Activated naive CD4-positive, alpha-beta T cell treated with anti-CD3 and anti-CD28 coated beads for 36 hours (primary cell): ENCODE measurements around the gene PC. TPM values are rescaled to one million over a fixed set of nuclear protein-coding genes. Genes with fewer than 3 reads are reported as not detected.

Source experiments
- CTCF ChIA-PET: fragments of 350-600 bp; sonication (Branson Sonifier 250); formaldehyde crosslinking; loops from one replicate; lab custom pipeline; 2021; ENCODE audit warnings: antibody characterized with exemption; lab: Charles Lee
- DNase-seq: peaks from one replicate; pipeline ENCODE4 v3.0.0-alpha.2; 2020
- H3K27ac Mint-ChIP-seq: one replicate; pipeline ENCODE4 v1.8.0; 2021; ENCODE audit warnings: mild to moderate bottlenecking, mixed read lengths
- H3K27me3 Mint-ChIP-seq: one replicate; pipeline ENCODE4 v1.8.0; 2021; ENCODE audit warnings: low read depth, mixed read lengths
- H3K36me3 Mint-ChIP-seq: one replicate; pipeline ENCODE4 v1.8.0; 2021; ENCODE audit warnings: low read depth, mixed read lengths
- H3K4me1 Mint-ChIP-seq: one replicate; pipeline ENCODE4 v1.8.0; 2021; ENCODE audit warnings: low read depth, mixed read lengths
- H3K4me3 Mint-ChIP-seq: one replicate; pipeline ENCODE4 v1.8.0; 2021; ENCODE audit warnings: mild to moderate bottlenecking, moderate library complexity, mixed read lengths
- H3K9me3 Mint-ChIP-seq: one replicate; pipeline ENCODE4 v1.8.0; 2021; ENCODE audit warnings: mixed read lengths
- intact Hi-C: fragments of 100-400 bp; cut with micrococcal nuclease; formaldehyde crosslinking; loops from one replicate; pipeline ENCODE4 v1.15.1; 2023
- total RNA-seq, 2 experiments: library from RNA; stranded (reverse); gene quantifications; one replicate each; pipeline ENCODE4 v1.2.3, GENCODE V29; 2021

Gene PC
- total RNA-seq, 2 experiments from 2014 or later: 8.0 to 9.4 TPM

DNA sequence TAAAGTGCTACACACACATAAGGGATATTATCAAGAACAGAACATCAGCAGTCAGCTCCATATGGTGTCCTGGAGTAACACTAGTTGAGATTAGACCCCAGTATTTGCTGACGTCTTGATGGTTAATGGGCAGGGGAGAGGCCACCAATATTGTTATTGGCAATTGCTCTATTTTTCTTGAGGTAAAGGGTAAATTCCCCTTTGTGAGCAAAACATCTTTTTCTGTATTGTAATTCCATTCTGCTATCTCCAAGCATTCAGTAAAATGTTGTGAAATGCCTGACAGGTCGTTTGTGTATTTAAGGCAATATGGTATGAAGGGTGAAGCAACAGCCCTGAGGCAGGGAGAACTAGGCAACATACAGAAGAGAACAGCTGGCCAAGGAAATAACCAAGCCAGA lies 21.9 kb downstream of the PC start:
- CTCF ChIA-PET: interaction anchor here (0.6 to 0.7 kb wide), 2 partner anchors 12 to 1205 kb away, joined by 3 read pairs; no protein-coding TSS in a partner anchor

DNA sequence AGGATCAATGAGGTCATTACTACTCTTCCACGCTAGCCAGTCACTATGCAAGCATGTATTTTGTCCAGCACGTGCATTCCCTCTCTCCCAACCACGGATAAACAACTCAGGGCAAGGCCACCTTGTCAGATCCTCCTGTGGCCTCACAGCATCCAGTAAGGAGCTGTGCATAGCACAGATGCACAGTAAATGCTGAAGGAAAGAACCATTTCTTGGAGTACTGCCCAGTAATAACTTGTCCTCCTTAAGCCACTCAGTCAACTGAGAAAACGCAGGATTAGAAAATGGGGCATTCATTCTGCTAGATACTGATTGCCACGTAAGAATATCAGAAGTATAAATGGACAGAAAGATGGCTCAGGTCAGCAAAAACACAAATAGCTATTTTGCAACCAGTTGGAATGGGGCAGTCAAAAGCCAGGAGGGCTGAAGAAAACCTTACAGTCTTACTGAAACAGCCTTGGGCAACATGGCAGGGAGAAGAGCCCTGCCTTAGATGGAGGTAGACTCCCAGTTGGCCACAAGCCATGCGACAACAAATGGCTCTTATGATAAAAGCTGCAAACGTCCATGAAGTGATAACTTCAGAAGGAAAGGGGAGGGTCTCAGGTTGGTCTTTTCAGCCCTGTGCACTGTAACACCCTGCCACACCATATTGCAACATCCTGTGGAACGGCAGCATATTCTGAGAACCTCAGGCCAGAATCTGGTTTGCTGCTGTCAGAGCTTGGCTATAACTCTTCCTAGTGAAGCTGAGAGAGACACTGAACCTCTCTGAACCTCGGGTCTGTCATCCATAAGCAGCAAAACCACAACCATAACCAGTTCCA lies 23.0 kb downstream of the PC start:
- Mint-ChIP-seq H3K27me3 (no peaks in the 10 kb centered on the region), H3K36me3 (no peaks in the 10 kb centered on the region), H3K4me3 (no peak overlapping the region), H3K9me3 (no peaks in the 10 kb centered on the region), H3K27ac (no peak overlapping the region), H3K4me1 (no peaks in the 10 kb centered on the region)
- intact Hi-C loops: no loop called here
- CTCF ChIA-PET: interaction anchor here (0.6 to 0.7 kb wide), 4 partner anchors 87 to 1879 kb away, joined by 3 to 6 read pairs (median 4); no protein-coding TSS in a partner anchor
- no peak for DNase-seq

More for the DNA sequence above, 21.9 kb downstream of the PC start:
- Mint-ChIP-seq H3K36me3 (no peaks in the 10 kb centered on the region), H3K27me3 (no peaks in the 10 kb centered on the region), H3K9me3 (no peaks in the 10 kb centered on the region), H3K4me1 (no peaks in the 10 kb centered on the region), H3K4me3 (no peak overlapping the region), H3K27ac (no peak overlapping the region)
- no peak for DNase-seq
- intact Hi-C loops: no loop called here

DNA sequence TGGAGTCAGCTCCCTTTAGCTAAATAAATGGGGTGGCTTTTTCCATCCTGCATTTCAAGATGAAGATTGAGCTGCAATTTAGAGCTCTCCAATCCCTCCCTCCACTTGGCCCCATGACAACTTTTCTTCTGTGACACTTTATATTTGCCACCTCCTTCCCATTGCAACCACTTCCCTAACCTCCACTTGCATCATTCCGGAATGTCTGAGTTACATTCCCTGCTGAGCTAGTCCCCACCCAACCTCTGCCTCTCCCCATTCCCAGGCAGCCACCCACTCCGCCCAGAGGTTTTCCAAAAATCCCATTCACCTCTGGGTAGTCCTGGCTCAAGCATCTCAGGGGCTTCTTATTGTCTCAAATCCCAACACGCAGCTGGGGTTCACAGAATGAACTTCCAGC lies 24.7 kb downstream of the PC start:
- CTCF ChIA-PET: no interaction called here
- no peak overlapping the region for H3K27ac Mint-ChIP-seq
- no peaks in the 10 kb centered on the region for H3K9me3 Mint-ChIP-seq
- no peak overlapping the region for H3K4me3 Mint-ChIP-seq
- H3K4me1 Mint-ChIP-seq: no peaks in the 10 kb centered on the region
- intact Hi-C loops: no loop called here
- H3K27me3 Mint-ChIP-seq: no peaks in the 10 kb centered on the region
- no peaks in the 10 kb centered on the region for H3K36me3 Mint-ChIP-seq
- no peak for DNase-seq

DNA sequence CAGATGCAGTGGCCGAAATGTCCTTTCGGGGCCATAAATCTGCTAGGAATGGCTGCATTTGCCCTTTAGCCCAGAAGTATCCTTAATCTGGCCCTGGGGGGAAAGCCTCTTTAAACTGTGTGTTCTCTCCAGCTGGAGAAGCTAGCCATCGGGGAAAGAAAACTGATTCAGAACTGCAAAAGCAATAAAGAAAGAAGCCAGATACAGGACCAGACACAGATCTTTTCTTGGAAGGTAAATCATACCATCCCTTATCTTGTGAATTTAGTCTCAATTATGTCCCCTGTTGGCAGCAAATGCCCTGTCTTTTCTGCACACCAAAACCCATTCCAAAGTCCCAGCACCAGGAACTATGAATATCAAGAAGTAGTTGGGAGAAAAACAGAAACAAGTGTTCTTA lies 25.6 kb downstream of the PC start:
- DNase-seq: no peak
- CTCF ChIA-PET: no interaction called here
- H3K4me3 Mint-ChIP-seq: no peak overlapping the region
- no peak overlapping the region for H3K27ac Mint-ChIP-seq
- H3K9me3 Mint-ChIP-seq: no peaks in the 10 kb centered on the region
- H3K4me1 Mint-ChIP-seq: no peaks in the 10 kb centered on the region
- H3K27me3 Mint-ChIP-seq: no peaks in the 10 kb centered on the region
- H3K36me3 Mint-ChIP-seq: no peaks in the 10 kb centered on the region
- intact Hi-C loops: no loop called here

DNA sequence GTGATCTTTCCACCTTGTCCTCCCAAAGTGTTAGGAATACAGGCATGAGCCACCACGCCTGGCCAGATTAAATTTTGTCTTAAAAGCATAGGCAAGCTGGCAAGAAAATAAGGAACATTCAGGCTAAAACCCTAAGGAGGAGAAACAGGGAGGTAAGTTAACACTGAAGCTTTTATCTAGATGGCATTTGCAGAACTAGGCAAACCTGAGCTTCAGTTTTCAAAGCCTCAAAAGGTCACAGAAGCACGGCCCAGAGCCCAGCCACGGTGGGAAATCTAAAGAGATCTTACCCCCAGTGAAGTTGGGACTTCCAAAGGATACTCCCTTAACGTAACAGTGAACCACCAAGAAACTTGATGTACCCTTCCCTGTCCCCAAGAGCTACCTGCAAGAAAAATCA lies 28.4 kb downstream of the PC start:
- Mint-ChIP-seq H3K36me3 (peaks cover 2% of the 10 kb centered on the region), H3K27me3 (no peaks in the 10 kb centered on the region), H3K4me3 (no peak overlapping the region), H3K4me1 (no peaks in the 10 kb centered on the region), H3K27ac (no peak overlapping the region), H3K9me3 (no peaks in the 10 kb centered on the region)
- intact Hi-C loops: no loop called here
- DNase-seq: no peak
- CTCF ChIA-PET: no interaction called here

DNA sequence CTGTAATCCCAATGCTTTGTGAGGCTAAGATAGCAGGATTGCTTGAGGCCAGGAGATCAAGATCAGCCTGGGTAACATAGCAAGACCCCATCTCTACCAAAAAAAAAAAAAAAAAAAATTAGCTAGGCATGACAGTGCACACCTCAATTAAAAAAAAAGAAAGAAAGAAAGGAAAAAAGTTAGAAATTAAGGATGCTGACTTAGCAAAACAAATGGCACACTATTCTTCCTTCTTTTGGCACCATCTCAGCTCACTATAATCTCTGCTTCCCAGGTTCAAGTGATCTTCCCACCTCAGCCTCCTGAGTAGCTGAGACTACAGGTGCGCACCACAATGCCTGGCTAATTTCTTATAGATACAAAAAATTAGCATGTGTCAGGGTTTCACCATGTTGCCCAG lies 33.9 kb downstream of the PC start:
- peaks cover 5% of the 10 kb centered on the region for H3K36me3 Mint-ChIP-seq
- H3K4me1 Mint-ChIP-seq: no peaks in the 10 kb centered on the region
- H3K27ac Mint-ChIP-seq: no peak overlapping the region
- DNase-seq: no peak
- H3K27me3 Mint-ChIP-seq: no peaks in the 10 kb centered on the region
- H3K4me3 Mint-ChIP-seq: no peak overlapping the region
- CTCF ChIA-PET: interaction anchor here (0.7 kb wide), 1 partner anchor 184 kb away, joined by 4 read pairs; no protein-coding TSS in a partner anchor
- H3K9me3 Mint-ChIP-seq: no peaks in the 10 kb centered on the region
- intact Hi-C loops: no loop called here

DNA sequence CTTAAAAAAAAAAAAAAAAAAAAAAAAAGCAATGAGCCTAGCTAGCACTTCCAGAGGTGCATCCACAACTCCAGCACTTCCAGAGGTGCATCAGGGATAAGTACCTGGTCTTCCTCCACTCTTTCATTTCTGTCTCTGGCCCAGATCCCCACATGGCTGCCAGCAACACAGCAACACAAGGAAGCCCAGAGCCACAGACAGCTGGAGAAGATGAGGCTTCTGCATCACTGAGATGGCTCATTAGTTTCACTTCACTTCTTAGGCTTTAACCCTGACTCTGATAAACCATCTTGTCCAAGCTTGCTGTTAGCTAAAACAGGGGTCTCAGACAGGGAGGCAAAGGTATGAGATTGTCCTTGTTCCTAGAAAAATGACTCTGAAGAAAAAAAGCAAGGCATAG lies 35.6 kb downstream of the PC start:
- H3K27me3 Mint-ChIP-seq: no peaks in the 10 kb centered on the region
- intact Hi-C loops: no loop called here
- DNase-seq: no peak
- H3K36me3 Mint-ChIP-seq: peaks cover 5% of the 10 kb centered on the region
- no peaks in the 10 kb centered on the region for H3K4me1 Mint-ChIP-seq
- no peak overlapping the region for H3K27ac Mint-ChIP-seq
- no peak overlapping the region for H3K4me3 Mint-ChIP-seq
- H3K9me3 Mint-ChIP-seq: no peaks in the 10 kb centered on the region
- CTCF ChIA-PET: no interaction called here

DNA sequence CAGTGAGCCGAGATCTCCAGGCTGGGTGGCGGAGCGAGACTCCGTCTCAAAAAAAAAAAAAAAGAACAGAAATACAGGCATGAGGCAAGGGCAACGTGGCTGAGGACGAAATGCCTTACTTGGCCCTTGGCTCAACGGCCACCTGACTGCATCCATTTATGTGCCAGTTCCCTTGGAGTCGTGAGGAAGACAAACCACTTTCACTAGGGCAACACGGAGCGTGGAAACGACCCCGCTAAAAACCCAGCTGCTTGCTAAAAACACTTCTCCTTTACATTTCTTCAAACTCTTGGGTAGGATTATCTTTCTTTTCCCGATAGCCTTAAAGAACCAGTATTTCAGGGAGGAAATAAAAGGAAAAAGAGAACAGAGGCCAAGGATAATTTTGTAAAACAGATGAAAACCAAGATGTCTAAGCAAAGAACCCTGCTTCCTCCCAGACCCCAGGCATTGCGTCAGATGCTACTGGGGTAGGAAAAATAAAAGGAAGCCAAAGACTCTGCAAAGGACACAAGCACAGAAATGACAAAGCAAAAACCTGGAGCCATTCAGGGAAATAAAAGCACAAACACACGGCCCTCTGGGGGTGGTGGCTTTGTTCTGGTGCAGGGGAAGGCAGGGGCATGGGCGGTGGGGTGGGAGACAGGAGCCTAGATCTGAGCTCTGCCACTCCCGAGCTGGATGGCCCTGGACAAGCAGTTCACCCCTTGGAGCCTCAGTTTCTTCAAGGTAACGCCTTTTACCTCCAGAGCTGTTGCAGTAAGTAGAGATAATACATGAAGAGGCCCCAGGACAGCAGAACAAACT lies 37.0 kb downstream of the PC start:
- intact Hi-C loops: no loop called here
- no peak overlapping the region for H3K4me3 Mint-ChIP-seq
- no peak overlapping the region for H3K27ac Mint-ChIP-seq
- no peaks in the 10 kb centered on the region for H3K9me3 Mint-ChIP-seq
- CTCF ChIA-PET: interaction anchor here (0.6 kb wide), 1 partner anchor 95 kb away, joined by 3 read pairs; no protein-coding TSS in a partner anchor
- peaks cover 5% of the 10 kb centered on the region for H3K36me3 Mint-ChIP-seq
- H3K27me3 Mint-ChIP-seq: no peaks in the 10 kb centered on the region
- H3K4me1 Mint-ChIP-seq: no peaks in the 10 kb centered on the region
- no peak for DNase-seq

DNA sequence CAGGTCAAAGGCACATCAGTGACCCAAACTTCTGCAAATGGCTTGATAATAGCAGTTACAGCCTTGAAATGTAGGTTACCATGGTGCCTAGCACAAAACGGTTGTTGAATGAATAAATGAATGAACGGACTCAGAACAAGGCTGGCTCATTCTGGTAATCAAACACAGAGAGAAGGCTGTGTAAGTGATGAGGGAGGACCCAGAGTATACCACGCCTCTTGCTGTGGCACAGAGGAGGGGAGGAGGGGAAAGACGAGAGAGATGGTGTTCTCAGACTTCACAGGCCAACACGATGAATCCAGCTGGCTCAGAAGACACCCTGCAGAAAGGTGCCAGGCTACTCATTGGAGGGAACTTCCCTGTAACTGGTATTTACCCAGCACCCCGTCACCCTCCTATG lies 38.3 kb downstream of the PC start:
- DNase-seq: no peak
- Mint-ChIP-seq H3K4me1 (no peaks in the 10 kb centered on the region), H3K27ac (no peak overlapping the region), H3K4me3 (no peak overlapping the region), H3K36me3 (peaks cover 5% of the 10 kb centered on the region), H3K27me3 (no peaks in the 10 kb centered on the region), H3K9me3 (no peaks in the 10 kb centered on the region)
- intact Hi-C loops: no loop called here
- CTCF ChIA-PET: no interaction called here

DNA sequence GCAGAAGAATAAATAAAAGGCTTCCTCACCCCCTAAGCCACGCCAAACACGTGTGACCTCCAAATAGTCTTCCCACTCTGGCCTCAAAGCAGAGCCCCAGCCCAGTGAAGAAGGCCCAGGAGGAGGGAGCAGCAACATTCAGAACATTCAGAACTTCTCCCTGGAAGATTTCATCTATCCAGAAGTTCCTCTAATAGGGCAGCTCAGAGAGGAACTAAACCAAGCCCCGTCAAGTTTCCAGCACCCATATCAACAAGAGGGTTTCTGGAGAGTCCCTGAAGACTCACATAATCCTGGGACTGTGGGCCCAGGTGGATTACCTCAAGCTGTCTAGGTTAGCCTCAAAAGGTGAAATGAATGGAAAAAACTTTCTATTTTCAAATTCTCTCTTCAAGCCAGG lies 39.4 kb downstream of the PC start:
- Mint-ChIP-seq H3K27me3 (no peaks in the 10 kb centered on the region), H3K36me3 (peaks cover 2% of the 10 kb centered on the region), H3K9me3 (no peaks in the 10 kb centered on the region), H3K4me1 (no peaks in the 10 kb centered on the region), H3K27ac (no peak overlapping the region), H3K4me3 (no peak overlapping the region)
- no peak for DNase-seq
- CTCF ChIA-PET: interaction anchor here (0.6 to 0.9 kb wide), 3 partner anchors 57 to 301 kb away, joined by 3 read pairs; no protein-coding TSS in a partner anchor
- intact Hi-C loops: no loop called here

DNA sequence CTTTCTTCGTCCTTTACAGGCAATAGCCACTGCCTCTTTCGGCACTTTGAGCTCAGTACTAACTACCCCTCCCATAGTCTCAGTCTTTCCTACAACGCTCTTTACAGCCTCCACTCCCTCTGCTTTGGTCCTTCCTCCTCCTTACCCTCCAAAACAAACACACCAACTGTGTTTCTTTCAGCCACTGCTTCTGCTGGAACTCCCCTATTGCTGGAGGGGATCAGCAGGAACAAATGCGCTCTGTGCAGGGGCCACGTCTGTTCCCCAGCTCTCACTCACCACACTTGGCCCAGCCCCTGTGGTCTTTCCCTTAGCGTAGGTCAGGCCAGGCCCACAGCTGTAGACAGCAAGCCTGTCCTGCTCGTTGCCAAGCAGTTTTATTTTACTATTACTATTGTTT lies 42.3 kb downstream of the PC start:
- Mint-ChIP-seq H3K9me3 (no peaks in the 10 kb centered on the region), H3K4me1 (no peaks in the 10 kb centered on the region), H3K27ac (no peak overlapping the region), H3K4me3 (no peak overlapping the region), H3K27me3 (no peaks in the 10 kb centered on the region), H3K36me3 (no peaks in the 10 kb centered on the region)
- no peak for DNase-seq
- intact Hi-C loops: no loop called here
- CTCF ChIA-PET: no interaction called here

DNA sequence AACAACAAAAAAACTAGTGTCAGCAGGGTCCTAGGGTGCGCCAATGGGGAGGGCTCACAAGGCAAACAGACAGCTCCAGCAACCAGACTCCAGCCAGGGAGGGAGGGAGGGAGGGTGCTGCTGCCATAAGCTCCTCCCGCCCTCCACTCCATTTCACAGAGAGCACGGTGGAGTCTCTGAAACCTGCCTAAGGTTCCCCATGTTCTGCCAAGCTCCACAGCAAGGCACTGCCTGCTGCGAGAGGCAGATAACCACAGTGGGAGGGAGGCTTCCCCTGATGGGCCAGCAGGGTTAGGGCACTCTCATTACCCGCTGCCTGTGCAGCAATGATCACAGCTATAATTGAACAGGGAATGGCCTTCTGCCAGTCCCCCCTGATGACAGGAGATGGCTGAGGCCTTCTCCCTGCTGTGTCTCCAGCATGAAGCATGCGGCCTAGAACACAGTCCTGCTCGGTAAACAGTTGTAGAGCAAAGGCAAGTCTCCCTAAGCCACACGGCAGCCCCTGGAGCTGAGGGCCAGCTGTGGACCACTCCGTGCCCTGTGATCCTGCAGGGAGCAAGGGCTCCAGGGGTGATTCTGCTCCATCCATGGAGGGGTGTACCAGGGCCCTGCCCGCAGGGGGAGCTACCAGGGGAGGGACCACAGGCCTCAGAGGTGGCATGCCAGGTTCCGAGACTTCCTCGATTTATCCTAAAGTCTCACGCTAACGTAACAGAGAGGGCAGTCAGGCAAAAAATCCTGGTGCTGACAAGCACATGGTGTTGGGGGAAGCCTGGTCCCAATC lies 42.9 kb downstream of the PC start:
- H3K4me3 Mint-ChIP-seq: no peak overlapping the region
- H3K27ac Mint-ChIP-seq: no peak overlapping the region
- DNase-seq: no peak
- no peaks in the 10 kb centered on the region for H3K4me1 Mint-ChIP-seq
- H3K9me3 Mint-ChIP-seq: no peaks in the 10 kb centered on the region
- no peaks in the 10 kb centered on the region for H3K27me3 Mint-ChIP-seq
- intact Hi-C loops: no loop called here
- CTCF ChIA-PET: interaction anchor here (0.6 kb wide), 1 partner anchor 483 kb away, joined by 3 read pairs; no protein-coding TSS in a partner anchor
- H3K36me3 Mint-ChIP-seq: no peaks in the 10 kb centered on the region
